Measurements from ENCODE around the gene CPAMD8. TPM values are rescaled to one million over a fixed set of nuclear protein-coding genes. Genes with fewer than 3 reads are reported as not detected.

CPAMD8 gene
- total and polyA plus RNA-seq, 10 of the 15 experiments (the other 5 are each of a cell fraction or from before 2014, with no cell fraction given) = 0.12 to 0.97 (median 0.25) TPM; not detected in 3

DNA sequence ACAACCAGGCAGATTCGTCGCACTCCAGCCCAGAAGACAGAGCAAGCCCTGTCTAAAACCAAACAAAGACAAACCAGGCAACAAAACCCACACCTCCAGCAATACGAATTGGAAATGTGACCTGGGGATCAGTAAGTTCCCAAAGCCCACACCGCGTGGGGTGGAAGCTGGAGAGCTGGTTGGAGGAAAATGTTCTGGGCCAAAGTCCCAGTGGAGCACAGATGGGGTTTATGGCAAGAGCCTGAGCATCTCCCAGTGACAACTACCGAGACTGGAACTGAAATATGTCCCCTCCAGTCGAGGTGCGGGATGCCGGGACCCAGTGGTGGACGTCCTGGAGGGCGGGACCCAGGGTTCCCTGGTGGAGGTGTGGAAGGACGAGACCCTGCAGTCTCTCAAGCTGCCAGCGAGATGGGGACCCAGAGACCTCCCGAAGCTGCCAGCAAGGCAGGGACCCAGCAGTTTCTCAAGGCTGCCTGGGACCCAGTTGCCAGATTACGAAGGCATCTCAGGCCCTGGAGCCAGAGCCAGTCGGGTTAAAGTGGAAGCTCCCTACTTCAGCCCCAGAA is 22.4 kb upstream of the CPAMD8 start:
- WGBS (ENCODE audit: insufficient coverage, insufficient replicate concordance, low lambda C conversion rate, missing lambda C conversion rate) = 94% methylated on average over 16 of the region's 16 CpGs
- Histone ChIP-seq H3K36me3 (ENCODE audit: control insufficient read depth in 2 of 2, insufficient read depth in 2 of 2, low read length in 1 of 2) (peaks cover 11 to 14% of the 10 kb centered on the region in 2 experiments; a peak in 3 of 4 replicates), H3K9me3 (replicated peaks; ENCODE audit: control insufficient read depth, insufficient read depth, low read length) (no peaks in the 10 kb centered on the region), H3K4me1 (ENCODE audit: control insufficient read depth, insufficient read depth, low read length) (no peaks in the 10 kb centered on the region), H3K9ac (ENCODE audit: control insufficient read depth, insufficient read depth, low read length) (no peak overlapping the region), H3K4me3 (no peak overlapping the region), H4K20me1 (ENCODE audit: control insufficient read depth, insufficient read depth) (no peaks in the 10 kb centered on the region), H3K27ac (ENCODE audit: control insufficient read depth, insufficient read depth) (no peak overlapping the region), H3K4me2 (ENCODE audit: control insufficient read depth, insufficient read depth) (no peak overlapping the region), H2AFZ (ENCODE audit: control insufficient read depth, low read depth, low read length) (no peak overlapping the region), H3K27me3 (replicated peaks in 1 of 2; ENCODE audit: control insufficient read depth in 2 of 2, insufficient read depth in 2 of 2, low read length in 1 of 2) (no peaks in the 10 kb centered on the region), H3K79me2 (ENCODE audit: control insufficient read depth, insufficient read depth, low read length) (no peaks in the 10 kb centered on the region)
- intact Hi-C loops (cut with micrococcal nuclease; ENCODE audit: unreplicated experiment) (no loop called here), in situ Hi-C loops (cut with MboI) (no loop called here)
- RAD21 ChIA-PET (ENCODE audit: unreplicated experiment) = interaction anchor here (0.6 kb wide), 1 partner anchor 173 kb away, joined by 3 read pairs; no protein-coding TSS in a partner anchor
- POLR2A ChIA-PET = no interaction called here
- TF ChIP-seq SP1 (IDR thresholded peaks at IDR 0.05; ENCODE audit: low read depth, low read length) (no peak), EED (IDR thresholded peaks at IDR 0.05; ENCODE audit: low read depth) (no peak), CBX5 (IDR thresholded peaks at IDR 0.05; ENCODE audit: low read depth) (no peak), JUNB (IDR thresholded peaks at IDR 0.05) (no peak), ZNF217 (IDR thresholded peaks at IDR 0.05) (no peak), MYB (IDR thresholded peaks at IDR 0.05; ENCODE audit: borderline replicate concordance, low read depth, low read length) (no peak), YY1 (IDR thresholded peaks at IDR 0.05; ENCODE audit: low read depth, low read length) (no peak), CUX1 (IDR thresholded peaks at IDR 0.05; ENCODE audit: insufficient replicate concordance, low read depth, low read length) (no peak), JUND (IDR thresholded peaks at IDR 0.05; ENCODE audit: low read depth, low read length) (no peak), ASH2L (IDR thresholded peaks at IDR 0.05; ENCODE audit: borderline replicate concordance, low read depth) (no peak)
- TF ChIP-seq, protein P1, sequence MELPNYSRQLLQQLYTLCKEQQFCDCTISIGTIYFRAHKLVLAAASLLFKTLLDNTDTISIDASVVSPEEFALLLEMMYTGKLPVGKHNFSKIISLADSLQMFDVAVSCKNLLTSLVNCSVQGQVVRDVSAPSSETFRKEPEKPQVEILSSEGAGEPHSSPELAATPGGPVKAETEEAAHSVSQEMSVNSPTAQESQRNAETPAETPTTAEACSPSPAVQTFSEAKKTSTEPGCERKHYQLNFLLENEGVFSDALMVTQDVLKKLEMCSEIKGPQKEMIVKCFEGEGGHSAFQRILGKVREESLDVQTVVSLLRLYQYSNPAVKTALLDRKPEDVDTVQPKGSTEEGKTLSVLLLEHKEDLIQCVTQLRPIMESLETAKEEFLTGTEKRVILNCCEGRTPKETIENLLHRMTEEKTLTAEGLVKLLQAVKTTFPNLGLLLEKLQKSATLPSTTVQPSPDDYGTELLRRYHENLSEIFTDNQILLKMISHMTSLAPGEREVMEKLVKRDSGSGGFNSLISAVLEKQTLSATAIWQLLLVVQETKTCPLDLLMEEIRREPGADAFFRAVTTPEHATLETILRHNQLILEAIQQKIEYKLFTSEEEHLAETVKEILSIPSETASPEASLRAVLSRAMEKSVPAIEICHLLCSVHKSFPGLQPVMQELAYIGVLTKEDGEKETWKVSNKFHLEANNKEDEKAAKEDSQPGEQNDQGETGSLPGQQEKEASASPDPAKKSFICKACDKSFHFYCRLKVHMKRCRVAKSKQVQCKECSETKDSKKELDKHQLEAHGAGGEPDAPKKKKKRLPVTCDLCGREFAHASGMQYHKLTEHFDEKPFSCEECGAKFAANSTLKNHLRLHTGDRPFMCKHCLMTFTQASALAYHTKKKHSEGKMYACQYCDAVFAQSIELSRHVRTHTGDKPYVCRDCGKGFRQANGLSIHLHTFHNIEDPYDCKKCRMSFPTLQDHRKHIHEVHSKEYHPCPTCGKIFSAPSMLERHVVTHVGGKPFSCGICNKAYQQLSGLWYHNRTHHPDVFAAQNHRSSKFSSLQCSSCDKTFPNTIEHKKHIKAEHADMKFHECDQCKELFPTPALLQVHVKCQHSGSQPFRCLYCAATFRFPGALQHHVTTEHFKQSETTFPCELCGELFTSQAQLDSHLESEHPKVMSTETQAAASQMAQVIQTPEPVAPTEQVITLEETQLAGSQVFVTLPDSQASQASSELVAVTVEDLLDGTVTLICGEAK (IDR thresholded peaks at IDR 0.05; ENCODE audit: borderline replicate concordance) = no peak
- ATAC-seq (no peak), DNase-seq (ENCODE audit: low read depth, low spot score) (no peak), FAIRE-seq (no peak)
- no TSS peak for BruUV-seq (replicated peaks)
- CTCF ChIA-PET = interaction anchor here (1.6 kb wide), 1 partner anchor 9 kb away, joined by 3 read pairs; no protein-coding TSS in a partner anchor
- SMC1A ChIA-PET (ENCODE audit: uncharacterized antibody, unreplicated experiment) = no interaction called here

Measured in GM12878 (cell line).